K562 (cell line): ENCODE results near the gene GMEB2. TPM values are rescaled to one million over a fixed set of nuclear protein-coding genes. Genes with fewer than 3 reads are reported as not detected.

Experiments
- CLOCK ChIP-seq: fragments of 250-450 bp; sonication (Bioruptor Pico); IDR thresholded peaks from 2 replicates; pipeline ENCODE4 v1.4.0; 2020; ENCODE audit warnings: mild to moderate bottlenecking, moderate library complexity, borderline replicate concordance
- E2F4 ChIP-seq: sonication (generic); formaldehyde crosslinking; IDR thresholded peaks from 2 replicates; pipeline ENCODE4 v1.8.0; 2022; ENCODE audit warnings: mild to moderate bottlenecking, low read depth, missing genetic modification reagents
- GABPB1 ChIP-seq: sonication (generic); formaldehyde crosslinking; IDR thresholded peaks from 2 replicates; pipeline ENCODE4 v1.8.0; 2022; ENCODE audit warnings: mild to moderate bottlenecking, missing genetic modification reagents
- JUNB ChIP-seq: fragments of 450-650 bp; formaldehyde crosslinking; conservative IDR thresholded peaks from 2 replicates; pipeline ENCODE4 v1.4.0; 2020; ENCODE audit warnings: mild to moderate bottlenecking
- KLF13 ChIP-seq: fragments of 450-650 bp; IDR thresholded peaks from 2 replicates; pipeline ENCODE4 v1.6.1; 2016; ENCODE audit warnings: missing genetic modification characterization, low read depth, mild to moderate bottlenecking, missing compliant biosample characterization, moderate library complexity, borderline replicate concordance
- MEF2A ChIP-seq: IDR thresholded peaks from 2 replicates; pipeline ENCODE4 v1.6.1; 2011; ENCODE audit warnings: low read depth, mild to moderate bottlenecking, low read length, moderate library complexity; ENCODE audit not compliant: control insufficient read depth
- PRDM10 ChIP-seq: fragments of 450-650 bp; IDR thresholded peaks from 2 replicates; pipeline ENCODE4 v1.6.1; 2018; ENCODE audit not compliant: partially characterized antibody
- SFPQ ChIP-seq: fragments of 200-400 bp; formaldehyde crosslinking; IDR thresholded peaks from 2 replicates; pipeline ENCODE4 v1.6.1; 2017; ENCODE audit warnings: mild to moderate bottlenecking, low read depth, low read length, moderate library complexity
- TCFL5 ChIP-seq: fragments of 250-450 bp; sonication (Bioruptor Pico); conservative IDR thresholded peaks from 2 replicates; pipeline ENCODE4 v1.6.1; 2021; ENCODE audit warnings: mild to moderate bottlenecking, moderate library complexity, matching md5 sums
- TFAP4 ChIP-seq: sonication (generic); formaldehyde crosslinking; IDR thresholded peaks from 2 replicates; pipeline ENCODE4 v1.8.0; 2022; ENCODE audit warnings: missing genetic modification reagents, mild to moderate bottlenecking, moderate library complexity, borderline replicate concordance
- ZBTB43 ChIP-seq: sonication (generic); formaldehyde crosslinking; IDR thresholded peaks from 2 replicates; pipeline ENCODE4 v1.8.0; 2023; ENCODE audit warnings: mild to moderate bottlenecking, missing genetic modification reagents
- ZBTB8A ChIP-seq: fragments of 450-650 bp; IDR thresholded peaks from 2 replicates; pipeline ENCODE4 v1.6.1; 2018; ENCODE audit warnings: mild to moderate bottlenecking, moderate library complexity; ENCODE audit not compliant: partially characterized antibody
- ZNF589 ChIP-seq: fragments of 200-800 bp; sonication (Bioruptor generic); IDR thresholded peaks from 2 replicates; pipeline ENCODE4 v1.6.1; 2016; ENCODE audit warnings: low read depth, missing genetic modification characterization, missing compliant biosample characterization
- polyA plus RNA-seq, 8 experiments: library from polyadenylated mRNA; depleted of rRNA in 4 of 8; stranded (reverse) in 5 of 8; unstranded in 3 of 8; fragments of >200 nt; fragmentation: Nextera tagmentation in 2 of 8; fragmentation: Illumina TruSeq in 1 of 8; extraction: Ambion mirVana in 2 of 8; extraction: Trizol in 1 of 8; gene quantifications; 2 replicates each; pipeline versions ENCODE4 v1.2.1 to v1.2.3, GENCODE V29; 2011 to 2014; ENCODE audit warnings: inconsistent platforms in 1 of 8, missing spikeins in 1 of 8
- total RNA-seq, 7 experiments: library from RNA; depleted of rRNA in 6 of 7; stranded (reverse); fragments of >200 nt in 6 of 7; fragmentation: Illumina TruSeq in 2 of 7; extraction: Trizol in 2 of 7; gene quantifications; 2 replicates each; pipeline versions ENCODE4 v1.2.1 to v1.2.3, GENCODE V29; 2011 to 2021; ENCODE audit warnings: low replicate concordance in 1 of 7

GMEB2 gene
- total and polyA plus RNA-seq, 9 of the 15 experiments (the other 6 are each of a cell fraction or from before 2014, with no cell fraction given) = 0.03 to 13.9 (median 6.3) TPM

GRCh38 chr20:63627129-63627750 is 339 bp upstream of the GMEB2 start (continued):
- no peak for TF ChIP-seq PRDM10
- no peak for TF ChIP-seq JUNB
- no peak for TF ChIP-seq TCFL5 (CRISPR knock-in tag)
- no peak for TF ChIP-seq E2F4 (CRISPR knock-in tag)
- no peak for TF ChIP-seq CLOCK (CRISPR knock-in tag)
- peak; percentile 73; the same call in 1 of the 2 replicates for TF ChIP-seq KLF13
- TF ChIP-seq GABPB1 = peak; percentile 85
- no peak for TF ChIP-seq ZNF589 (CRISPR knock-in tag)
- TF ChIP-seq SFPQ = no peak
- no peak for TF ChIP-seq MEF2A
- no peak for TF ChIP-seq ZBTB43
- TF ChIP-seq ZBTB8A = no peak
- TF ChIP-seq TFAP4 = peak; percentile 76; the same call in 1 of the 2 replicates
